ENCODE results near the gene APBA3.
"Not testable (repeated sequence)": the region's sequence is repeated elsewhere in the genome, so short reads cannot be mapped to it uniquely, and the experiment has no call there.

APBA3 gene

DNA sequence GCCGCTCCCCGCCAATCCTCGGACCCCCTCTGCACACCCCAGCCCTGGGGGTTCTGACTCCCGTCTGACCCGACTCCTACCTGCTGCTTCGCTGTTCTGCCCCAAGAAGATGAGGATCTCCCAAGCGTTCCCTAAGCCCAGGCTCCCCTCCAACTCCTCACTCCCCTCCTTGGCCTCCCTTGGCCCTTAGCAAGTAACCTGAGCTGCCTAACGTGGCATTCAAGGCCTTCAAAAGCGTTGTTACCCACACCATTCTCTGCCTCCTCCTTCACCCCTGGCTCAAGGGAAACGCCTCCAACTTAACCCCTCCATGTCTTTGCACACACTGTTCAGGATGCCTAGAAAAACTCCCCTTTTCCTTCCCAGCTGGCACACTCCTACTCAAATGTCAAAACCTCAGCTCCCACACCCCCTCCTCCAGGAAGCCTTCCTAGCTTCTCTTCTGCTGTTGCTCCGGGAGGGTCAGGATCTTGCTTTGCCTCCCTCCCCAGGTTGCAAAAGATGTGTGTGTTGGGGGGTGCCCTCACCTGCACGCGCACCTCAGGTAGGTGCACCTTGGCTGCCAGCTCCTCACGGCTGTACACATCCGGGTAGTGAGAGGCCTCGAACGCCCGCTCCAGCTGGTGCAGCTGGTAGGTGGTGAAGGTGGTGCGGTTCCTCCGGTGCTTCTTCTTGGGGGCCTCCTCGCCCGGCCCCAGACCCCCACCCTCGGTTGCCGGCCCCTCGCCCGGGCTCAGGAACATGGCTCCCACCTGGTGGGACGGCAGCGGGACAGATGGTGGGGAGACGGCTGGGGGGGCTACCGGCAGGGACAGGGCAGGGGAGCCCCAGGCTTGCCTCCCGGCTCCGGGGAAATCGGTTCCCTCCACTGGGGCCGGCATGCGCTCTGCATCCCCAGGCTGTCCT is 9.8 kb upstream of the APBA3 start:
- no peak for DNase-seq (ENCODE audit: low read depth, low spot score)

DNA sequence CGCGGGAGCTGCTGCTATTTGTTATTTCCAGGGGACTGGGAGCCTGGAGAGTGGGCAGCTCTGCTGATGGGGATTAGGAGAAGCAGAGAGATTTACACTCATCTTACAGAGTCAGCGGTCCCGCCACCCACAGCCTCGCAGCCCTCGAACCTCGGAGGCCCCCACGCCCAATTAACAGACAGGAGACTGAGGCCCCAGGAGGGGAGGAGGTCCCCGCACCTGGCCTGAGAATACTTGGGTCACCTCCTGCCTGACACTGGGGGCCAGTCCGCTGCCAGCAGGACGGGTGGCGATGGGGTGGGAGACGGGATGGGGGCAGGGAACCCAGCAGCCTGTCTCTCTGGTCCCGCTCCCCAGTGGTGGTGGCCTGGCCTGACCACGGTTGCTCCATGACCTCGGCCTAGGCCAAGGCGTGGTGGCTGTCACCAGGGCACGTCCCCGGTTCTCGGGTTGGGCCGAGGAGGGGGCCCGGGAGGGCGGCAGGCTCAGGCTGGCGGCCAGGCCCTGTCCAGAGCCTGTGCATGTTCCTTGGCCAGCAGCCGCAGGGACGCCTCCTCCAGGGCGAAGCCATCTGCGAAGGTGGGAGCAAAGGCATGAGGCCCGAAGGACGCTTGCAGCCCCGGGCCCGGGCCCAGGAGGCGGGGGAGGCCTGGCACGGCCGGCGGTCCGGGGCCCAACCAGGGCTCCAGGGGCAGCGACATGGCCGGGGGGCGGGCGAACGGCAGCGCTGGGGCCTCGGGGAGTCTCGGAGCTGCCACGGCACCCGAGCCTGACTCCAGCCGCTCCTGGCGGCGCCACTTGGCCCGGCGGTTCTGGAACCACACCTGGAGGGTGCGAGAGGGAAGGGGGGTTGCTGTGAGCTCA is 8.9 kb upstream of the APBA3 start:
- no peak for DNase-seq (ENCODE audit: low read depth, low spot score)

DNA sequence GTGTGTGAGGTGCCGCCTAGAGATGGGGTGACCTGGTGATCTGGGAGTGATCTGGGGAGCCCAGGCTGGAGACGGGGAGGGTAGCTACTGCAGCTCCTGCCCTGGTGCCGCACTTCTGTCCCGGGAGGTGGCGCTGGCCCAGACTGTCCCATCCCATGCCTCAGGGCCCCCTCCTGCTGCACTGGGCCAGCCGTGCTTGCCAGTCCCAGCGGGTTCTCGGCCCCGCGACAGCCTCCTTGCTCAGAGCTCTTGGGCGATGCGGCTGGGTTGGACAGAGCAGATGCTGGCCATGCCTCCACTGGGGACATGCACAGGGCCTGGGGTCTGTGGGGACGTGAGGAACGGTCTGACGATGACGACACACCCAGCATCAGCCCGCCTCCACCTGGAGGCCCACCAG is 8.0 kb upstream of the APBA3 start:
- DNase-seq (ENCODE audit: low read depth, low spot score), result no peak

DNA sequence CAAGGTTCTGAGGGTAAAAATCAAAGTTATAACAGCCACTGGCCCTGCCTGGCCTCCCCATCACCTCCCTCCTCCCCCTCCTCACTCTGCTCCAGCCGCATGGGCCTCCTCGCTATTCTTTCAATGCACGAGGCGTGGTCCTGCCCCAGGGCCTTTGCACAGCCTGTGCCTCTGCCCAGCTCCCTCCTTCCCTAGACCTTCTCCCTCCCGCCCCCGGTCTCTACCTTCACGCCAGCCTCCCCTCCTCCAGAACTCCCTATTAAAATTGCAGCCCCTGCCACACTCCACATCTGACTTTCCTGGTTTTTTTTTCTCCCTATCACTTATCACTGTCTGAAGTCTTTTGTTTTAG is 7.2 kb upstream of the APBA3 start:
- DNase-seq (ENCODE audit: low read depth, low spot score), result no peak

DNA sequence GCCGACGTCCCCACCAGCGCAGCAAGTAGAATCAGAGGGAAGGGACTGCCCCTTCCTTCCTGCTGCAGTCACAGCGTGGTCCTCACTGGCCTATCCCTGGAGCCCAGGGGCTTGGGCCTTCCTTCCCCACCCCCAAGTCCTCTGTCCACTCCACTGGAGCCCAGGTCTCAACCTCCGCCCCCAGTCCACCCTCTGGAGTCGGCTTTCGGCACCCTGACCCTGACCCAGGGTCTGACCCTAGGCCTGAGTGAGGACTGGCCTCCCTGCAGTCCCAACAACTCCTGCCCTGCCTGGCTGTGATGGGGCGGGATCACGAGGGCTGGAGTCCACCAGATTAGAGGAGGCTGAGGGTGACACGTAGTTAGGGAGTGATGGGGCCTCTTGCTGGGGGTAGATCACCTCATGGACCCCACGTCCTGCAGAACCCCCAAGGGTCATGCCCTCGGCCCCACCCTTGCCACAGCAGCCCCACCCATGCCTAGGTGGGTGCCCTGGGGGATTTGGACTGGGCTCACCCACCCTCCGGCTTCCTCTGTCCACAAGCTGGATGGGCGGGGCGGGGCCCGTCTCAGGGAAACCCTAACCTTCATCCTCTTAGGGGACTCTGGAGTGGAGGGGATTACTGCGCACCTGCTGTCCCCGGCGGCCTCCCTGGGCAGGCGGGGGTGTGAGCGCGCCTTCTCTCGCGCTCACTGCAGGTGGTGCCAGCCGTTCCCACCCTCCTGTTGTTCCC is 6.7 kb upstream of the APBA3 start:
- no peak for DNase-seq (ENCODE audit: low read depth, low spot score)

DNA sequence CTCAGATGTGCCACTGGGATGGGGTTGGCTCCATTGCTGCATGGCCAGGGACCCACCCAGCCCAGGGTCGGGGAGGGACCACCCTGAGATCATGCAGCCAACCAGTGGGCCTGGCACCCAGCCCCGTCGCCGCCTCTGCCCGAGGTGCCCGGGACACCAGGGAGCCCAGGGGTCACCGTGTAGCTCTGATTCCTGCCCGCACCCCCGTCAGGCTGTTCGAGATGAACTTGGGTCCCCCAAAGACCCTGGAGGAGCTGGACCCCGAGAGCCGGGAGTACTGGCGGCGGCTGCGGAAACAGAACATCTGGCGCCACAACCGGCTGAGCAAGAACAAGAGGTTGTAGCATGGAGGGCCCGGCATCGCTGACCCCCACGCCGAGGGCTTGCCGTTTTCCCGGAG is 5.6 kb upstream of the APBA3 start:
- DNase-seq (ENCODE audit: low read depth, low spot score), result no peak

DNA sequence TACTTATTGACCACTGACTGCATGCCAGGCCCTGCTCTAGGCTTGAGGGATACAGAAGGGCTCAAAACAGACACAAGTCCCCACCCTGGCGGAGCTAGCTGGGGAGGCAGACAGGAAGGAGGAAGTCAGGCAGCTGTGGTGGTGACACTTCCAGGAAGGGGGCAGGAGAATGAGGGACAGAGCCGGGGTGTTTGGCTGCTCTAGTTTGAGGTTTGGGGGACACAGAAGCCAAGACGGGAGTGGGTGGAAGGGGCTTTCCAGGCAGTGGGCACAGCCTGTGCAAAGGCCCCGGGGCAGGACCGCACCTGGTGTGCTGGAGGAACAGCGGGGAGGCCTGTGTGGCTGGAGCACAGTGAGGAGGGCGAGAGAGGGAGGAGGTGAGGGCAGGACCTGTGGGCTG is 5.0 kb upstream of the APBA3 start:
- DNase-seq (ENCODE audit: low read depth, low spot score), result no peak

DNA sequence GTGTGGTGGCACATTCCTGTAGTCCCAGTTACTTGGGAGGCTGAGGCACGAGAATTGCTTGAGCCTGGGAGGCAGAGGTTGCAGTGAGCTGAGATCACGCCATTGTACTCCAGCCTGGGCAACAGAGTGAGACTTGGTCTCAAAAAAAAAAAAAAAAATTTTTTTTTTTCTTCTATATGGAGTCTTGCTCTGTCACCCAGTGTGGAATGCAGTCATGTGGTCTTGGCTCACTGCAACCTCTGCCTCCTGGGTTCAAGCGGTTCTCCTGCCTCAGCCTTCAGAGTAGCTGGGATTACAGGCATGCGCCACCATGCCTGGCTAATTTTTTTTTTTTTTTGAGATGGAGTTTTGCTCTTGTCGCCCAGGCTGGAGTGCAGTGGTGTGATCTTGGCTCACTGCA is 4.3 kb upstream of the APBA3 start:
- DNase-seq (ENCODE audit: low read depth, low spot score), result not testable (repeated sequence)

DNA sequence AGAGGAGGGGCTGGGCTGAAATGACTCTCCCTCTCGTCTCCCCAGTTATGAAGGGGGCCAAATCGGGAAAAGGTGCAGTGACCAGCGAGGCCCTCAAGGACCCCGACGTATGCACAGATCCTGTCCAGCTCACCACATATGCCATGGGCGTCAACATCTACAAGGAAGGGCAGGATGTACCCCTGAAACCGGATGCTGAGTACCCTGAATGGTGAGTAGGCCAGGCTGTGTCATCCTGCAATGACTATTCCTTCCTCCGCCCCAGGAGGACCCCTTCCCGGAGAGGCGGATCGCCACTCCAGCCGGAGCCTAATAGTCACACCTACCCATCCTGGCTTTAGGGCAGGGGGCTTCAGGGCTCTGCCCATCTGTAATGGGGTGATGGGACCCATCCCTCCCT is 3.6 kb upstream of the APBA3 start:
- DNase-seq (ENCODE audit: low read depth, low spot score), result no peak

DNA sequence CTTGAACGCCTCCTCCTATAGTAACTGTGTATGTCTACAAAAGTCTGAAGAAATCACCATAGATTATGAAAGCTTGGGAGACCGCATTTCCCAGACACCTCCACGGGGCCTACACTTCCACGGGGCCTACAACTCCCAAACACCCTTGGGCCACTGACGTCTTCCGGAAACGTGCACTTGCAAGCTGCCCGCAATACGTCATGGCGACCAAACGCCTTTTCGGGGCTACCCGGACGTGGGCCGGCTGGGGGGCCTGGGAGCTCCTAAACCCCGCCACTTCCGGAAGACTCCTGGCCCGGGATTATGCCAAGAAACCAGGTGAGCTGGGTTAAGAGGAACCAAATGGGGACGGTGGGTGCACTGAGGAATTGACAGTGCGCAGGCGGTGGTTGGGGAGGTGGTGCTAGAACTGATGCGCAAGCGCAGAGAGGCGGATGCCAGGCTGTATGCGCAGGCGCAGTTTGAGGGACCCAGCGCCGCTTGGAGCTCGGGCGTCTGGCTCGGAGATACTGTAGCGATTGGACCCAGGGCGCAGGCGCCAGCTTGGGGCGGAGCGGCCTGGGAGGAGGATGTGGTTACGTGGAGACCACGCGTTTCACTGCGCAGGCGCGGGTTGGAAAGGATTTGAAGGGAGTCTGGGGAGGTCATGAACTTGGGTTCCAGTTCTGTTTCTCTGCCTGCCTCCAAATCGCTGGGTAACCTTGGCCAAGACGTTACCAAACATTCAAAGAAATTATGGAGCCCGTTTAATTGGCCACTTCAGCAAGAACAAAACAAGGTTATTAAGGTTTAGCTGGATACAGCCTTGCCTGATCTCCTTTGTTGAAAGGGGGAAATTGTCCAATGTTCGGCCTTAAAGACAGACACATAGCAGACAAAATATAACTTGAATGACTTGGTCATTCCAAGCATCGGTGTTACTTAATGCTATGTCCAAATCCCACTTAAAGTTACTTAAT is 1.3 kb upstream of the APBA3 start, which contains the start of gene MRPL54:
Gene MRPL54, plus strand, starts transcription at position 182 of the 959 bp plus-strand sequence. Its CDS starts 19 bp downstream, at position 201.
- peak; percentile 98 for DNase-seq (ENCODE audit: low read depth, low spot score)

DNA sequence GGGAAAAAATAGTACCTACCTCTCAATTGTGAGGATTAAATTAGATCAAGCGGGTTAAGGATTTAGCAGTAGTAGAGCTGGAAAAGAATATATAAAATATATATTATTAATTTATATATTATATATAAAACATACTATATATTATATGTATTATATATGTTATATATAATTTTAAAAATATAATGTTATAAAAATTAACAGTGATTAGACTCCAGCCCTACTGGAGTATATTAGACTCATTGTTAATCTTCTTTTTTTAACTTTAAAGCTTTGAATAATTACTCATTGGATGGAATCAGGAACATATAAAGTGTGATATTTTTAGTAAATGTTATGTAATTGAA is 610 bp upstream of the APBA3 start:
- DNase-seq (ENCODE audit: low read depth, low spot score), result no peak

DNA sequence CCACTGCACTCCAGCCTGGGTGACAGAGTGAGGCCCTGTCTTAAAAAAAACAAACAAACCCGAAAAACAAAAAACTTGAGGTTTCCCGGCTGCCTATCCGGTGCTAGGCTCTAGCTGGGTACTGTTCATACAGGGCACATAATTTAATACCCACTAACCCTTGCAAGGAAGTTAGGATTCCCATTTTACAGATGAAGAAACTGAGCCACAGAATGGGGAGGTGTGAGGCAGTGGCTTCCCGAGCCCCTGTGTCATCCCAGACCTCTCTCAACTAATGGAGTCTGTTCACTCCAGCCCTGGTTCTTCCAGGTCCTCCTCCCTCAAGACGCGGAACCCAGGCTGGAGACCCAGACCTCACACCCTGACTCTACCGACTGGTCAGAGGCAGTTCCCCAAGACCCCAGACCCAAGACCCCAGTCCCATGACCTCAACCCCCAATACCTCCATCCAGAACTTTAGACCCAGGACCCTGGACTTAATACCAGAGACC is 576 bp downstream of the APBA3 start:
- no peak for DNase-seq (ENCODE audit: low read depth, low spot score)

DNA sequence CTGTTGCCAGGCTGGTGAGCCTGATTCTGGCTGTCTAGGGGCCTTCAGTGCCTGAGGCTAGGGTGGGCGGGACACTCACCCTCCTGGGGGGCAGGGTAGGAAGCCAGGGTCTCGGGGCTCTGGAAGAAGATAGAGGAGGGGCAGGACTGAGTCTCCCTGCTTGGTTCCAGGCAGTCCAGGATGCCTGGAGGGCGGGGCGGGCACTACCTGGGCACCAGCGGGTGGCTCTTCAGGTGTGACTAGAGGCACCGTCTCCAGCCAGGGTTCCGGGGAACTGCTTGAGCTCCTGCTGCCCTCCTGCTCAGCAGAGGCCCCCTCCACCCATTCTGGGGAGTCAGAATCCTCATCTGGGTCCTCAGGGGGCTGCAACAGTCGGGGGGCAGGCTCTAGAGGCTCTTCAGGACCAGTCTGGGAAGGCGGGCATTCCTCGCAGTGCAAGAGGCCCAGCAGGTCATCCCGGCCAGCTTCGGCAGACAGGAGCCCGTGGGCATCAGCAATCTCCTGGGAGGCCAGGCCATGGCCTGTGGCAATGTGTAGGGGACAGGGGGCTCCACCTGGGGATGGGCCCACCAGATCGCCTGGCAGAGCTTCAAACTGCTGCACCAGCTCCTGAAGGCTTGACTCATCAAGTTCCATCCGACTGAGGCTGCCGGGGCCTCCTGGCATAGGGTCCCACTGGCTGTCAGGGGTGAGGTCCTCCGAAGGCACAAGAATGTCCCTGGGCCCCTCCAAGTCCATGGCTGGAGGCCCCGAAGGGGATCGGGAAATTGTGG is 1.8 kb downstream of the APBA3 start:
- DNase-seq (ENCODE audit: low read depth, low spot score), result no peak

DNA sequence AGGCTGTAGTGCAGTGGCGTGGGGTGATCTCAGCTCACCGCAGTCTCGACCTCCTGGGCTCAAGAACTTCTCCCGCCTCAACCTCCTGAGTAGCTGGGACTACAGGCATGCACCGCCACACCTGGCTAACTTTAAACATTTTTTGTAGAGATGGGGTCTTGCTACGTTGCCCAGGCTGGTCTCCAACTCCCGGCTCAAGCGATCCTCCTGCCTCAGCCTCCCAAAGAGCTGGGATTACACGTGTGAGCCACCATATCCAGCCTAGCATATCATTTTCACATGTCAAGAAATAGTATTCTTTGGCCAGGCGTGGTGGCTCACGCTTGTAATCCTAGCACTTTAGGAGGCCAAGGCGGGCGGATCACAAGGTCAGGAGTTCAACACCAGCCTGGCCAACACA is 3.2 kb downstream of the APBA3 start:
- DNase-seq (ENCODE audit: low read depth, low spot score), result not testable (repeated sequence)

DNA sequence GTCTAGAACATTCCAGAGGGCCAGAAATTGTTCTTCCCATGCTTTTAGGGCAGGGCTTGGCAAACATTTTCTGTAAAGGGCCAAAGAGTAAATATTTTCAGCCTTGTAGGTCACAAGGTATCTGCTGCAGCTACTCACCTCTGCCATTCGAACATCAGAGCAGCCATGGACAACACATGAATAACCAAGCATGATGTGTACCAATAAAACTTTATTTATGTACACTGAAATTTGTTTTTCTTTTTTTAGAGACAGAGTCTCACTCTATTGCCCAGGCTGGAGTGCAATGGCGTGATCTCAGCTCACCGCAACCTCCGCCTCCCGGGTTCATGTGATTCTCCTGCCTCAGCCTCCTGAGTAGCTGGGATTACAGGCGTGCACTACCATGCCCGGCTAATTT is 3.8 kb downstream of the APBA3 start:
- DNase-seq (ENCODE audit: low read depth, low spot score), result not testable (repeated sequence)

DNA sequence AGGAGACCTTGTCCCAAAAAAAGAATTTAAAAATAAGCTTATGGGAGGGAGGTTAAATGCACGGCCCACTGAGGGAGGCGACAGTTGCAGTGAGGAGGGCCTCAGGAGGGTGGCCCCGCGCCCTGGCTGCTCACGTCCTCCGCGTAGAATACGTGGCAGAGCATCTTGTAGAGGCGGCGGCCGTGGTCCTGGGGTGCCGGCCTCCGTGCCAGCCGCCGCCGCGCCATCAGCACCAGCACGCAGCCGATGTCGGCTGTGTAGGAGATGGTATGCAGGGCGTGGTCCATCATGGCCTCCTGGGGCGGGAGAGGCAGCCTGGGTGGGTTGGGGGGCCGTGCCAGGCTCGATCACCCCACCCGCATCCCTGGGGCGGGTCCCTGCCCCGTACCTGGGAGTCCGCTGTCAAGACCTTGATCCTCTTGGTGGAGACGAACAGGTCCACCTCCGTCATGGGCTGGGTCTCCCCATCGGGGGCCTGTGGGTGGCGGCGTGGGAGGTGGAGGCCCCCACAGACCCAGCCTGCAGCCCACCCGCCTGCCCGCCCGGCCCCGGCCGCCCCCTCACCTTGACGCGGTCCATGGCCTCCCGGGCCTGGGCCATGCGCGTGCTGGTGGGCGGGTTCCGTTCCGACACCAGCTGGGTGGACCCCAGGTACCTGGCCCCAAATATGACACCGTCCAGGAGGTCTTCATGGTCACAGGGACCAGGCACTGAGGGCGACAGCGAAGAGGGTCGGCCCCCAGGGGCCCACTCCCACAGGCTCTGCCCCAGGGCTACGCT is 7.7 kb downstream of the APBA3 start:
- no peak for DNase-seq (ENCODE audit: low read depth, low spot score)

DNA sequence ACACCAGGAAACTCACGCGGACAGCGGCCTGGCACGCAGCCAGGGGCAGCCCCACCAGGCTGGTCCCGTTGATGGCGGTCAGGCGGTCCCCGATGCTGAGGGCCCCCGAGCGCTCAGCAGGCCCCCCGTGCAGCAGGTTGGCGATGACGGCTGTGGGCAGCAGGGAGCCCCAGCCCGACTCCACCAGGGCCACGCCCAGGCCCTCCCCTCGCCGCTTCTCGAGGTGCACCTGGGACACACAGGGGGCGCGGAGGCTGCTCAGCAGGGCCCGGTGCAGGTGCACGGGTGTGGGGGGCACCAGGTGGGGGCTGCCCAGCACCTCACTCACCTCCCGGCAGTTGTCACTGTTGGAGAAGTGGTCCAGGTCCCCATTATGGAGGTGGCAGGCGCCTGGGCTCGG is 9.0 kb downstream of the APBA3 start:
- no peak for DNase-seq (ENCODE audit: low read depth, low spot score)

DNA sequence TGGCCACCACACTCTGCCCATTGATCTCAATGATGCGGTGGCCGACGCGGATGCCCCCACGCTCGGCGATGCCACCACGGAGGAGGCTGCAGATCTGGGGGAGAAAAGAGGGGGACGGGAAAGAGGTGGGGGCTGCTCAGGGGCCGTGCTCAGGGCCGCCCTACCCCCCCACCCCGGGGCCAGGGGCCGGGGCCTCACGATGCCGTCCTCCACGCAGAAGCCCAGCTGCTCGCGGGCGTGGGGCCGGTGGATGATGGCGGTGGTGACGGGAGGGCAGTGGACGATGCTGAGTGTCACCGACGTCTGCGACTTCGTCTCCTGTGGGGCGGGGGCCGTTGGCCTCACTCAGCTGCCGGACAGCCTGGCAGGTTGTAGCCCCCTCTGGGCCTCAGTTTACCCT is 10.3 kb downstream of the APBA3 start:
- DNase-seq (ENCODE audit: low read depth, low spot score), result no peak

DNA sequence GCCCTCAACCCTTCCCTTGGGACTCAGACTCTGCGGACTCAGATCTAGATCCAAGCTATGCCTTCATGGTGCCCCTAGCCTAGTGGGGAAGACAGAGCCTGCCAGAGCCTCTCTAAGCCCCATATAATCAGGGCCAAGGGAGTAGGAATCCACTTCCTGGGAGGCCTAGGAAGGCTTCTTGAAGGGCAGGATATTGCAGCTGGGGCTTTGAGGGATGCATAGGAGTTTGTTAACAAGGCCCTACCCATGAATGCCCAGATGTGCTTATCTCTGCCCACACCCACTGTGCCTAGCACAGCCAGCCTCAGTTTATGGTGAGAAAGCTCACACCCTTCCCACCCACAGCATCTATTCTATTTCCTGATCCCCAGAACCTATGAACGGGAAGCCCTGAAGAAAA is 11.3 kb downstream of the APBA3 start:
- no peak for DNase-seq (ENCODE audit: low read depth, low spot score)
